Esophagus muscularis mucosa (tissue), 3 donors: Measurements from ENCODE around the gene SV2B.

ENCODE experiments used
- CTCF ChIP-seq, 3 experiments: fragments of 200-600 bp in 2 of 3; fragments of 450-650 bp in 1 of 3; sonication (generic) in 2 of 3; IDR thresholded peaks; one replicate each; pipeline ENCODE4 v1.5.1; 2017 to 2019; ENCODE audit warnings: antibody characterized with exemption in 3 of 3, mild to moderate bottlenecking in 2 of 3, moderate library complexity in 1 of 3
- POLR2A ChIP-seq: fragments of 450-650 bp; IDR thresholded peaks from one replicate; pipeline ENCODE4 v1.6.1; 2017; ENCODE audit warnings: antibody characterized with exemption, moderate library complexity, mild to moderate bottlenecking, low read depth

DNA sequence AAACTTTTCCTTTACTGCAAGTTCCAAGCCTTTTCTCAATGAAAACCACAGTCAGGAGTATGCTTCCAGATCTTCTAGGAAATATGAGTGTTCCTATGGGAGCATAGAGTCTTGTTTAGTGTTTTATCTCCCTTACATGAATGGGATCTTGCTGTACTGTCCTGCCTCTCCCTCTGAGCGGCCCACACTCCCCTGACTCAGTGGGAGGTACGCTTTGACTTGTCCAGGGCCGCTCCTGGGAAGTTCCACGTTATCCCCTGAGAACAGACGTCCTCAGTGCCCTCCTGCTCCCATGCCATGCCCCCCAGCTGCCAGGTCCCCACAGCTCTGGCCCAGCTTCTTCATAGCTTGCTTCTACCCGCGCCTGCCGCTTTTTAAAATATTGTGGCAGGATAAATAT, 48.8 kb upstream of the SV2B start:
- TF ChIP-seq CTCF (IDR thresholded peaks at IDR 0.05) (no peak), POLR2A (no peak)
